ENCODE results near the gene SIDT1. TPM values are rescaled to one million over a fixed set of nuclear protein-coding genes. Genes with fewer than 3 reads are reported as not detected.

The SIDT1 gene
- total and polyA plus RNA-seq, 2 donors (not counting 1 experiment from before 2014, with no cell fraction given): 0.01 TPM; not detected in 1

DNA sequence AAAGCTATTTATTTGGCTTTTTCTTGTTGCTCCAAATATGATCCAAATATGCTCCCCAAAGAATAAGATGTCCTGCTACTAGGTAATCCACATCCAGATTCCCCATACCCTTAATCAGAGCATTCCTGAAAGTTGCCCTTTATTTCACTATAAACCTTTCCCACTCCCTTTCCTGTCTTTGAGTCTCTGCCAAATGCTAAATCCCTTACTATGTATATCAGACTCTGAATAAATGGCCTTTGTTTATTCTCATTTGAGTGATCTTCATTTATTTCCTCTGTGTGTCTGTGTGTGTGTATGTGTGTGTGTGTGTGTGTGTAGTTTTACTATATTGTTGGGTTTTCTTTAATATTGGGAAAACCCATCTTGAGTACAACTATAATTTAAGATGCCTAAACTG lies 10.4 kb upstream of the SIDT1 start:
- DNase-seq (ENCODE audit: low read depth in 2 of 2): no peak
- Histone ChIP-seq H3K4me3 (replicated peaks in 1 of 4; ENCODE audit: control extremely low read depth in 1 of 4, insufficient read depth in 1 of 4, low read depth in 3 of 4, low read length in 4 of 4) (no peak overlapping the region), H3K36me3 (ENCODE audit: control insufficient read depth, insufficient read depth, low read length) (no peaks in the 10 kb centered on the region), H4K20me1 (ENCODE audit: control insufficient read depth, extremely low read depth, insufficient read depth, low read length) (no peaks in the 10 kb centered on the region), H3K79me2 (ENCODE audit: control insufficient read depth, insufficient read depth, low read length) (no peaks in the 10 kb centered on the region), H3K9me3 (ENCODE audit: control insufficient read depth, insufficient read depth, low read depth, low read length) (no peaks in the 10 kb centered on the region), H3K27me3 (ENCODE audit: control insufficient read depth, insufficient read depth, low read length) (no peaks in the 10 kb centered on the region), H3K4me1 (ENCODE audit: control insufficient read depth, extremely low read depth, insufficient read depth, low read length) (no peaks in the 10 kb centered on the region), H2AFZ (ENCODE audit: low read length) (no peak overlapping the region), H3K27ac (ENCODE audit: insufficient read depth, low read length) (no peak overlapping the region), H3K4me2 (ENCODE audit: extremely low read depth, insufficient read depth, low read length) (no peak overlapping the region), H3K9ac (ENCODE audit: insufficient read depth, low read length) (no peak overlapping the region)
- TF ChIP-seq, protein P1, sequence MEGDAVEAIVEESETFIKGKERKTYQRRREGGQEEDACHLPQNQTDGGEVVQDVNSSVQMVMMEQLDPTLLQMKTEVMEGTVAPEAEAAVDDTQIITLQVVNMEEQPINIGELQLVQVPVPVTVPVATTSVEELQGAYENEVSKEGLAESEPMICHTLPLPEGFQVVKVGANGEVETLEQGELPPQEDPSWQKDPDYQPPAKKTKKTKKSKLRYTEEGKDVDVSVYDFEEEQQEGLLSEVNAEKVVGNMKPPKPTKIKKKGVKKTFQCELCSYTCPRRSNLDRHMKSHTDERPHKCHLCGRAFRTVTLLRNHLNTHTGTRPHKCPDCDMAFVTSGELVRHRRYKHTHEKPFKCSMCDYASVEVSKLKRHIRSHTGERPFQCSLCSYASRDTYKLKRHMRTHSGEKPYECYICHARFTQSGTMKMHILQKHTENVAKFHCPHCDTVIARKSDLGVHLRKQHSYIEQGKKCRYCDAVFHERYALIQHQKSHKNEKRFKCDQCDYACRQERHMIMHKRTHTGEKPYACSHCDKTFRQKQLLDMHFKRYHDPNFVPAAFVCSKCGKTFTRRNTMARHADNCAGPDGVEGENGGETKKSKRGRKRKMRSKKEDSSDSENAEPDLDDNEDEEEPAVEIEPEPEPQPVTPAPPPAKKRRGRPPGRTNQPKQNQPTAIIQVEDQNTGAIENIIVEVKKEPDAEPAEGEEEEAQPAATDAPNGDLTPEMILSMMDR (conservative IDR thresholded peaks at IDR 0.05 in 1 of 2, IDR thresholded peaks at IDR 0.05 in 1 of 2; ENCODE audit: low read depth in 1 of 2, low read length in 2 of 2): no peak
- TF ChIP-seq EZH2 (IDR thresholded peaks at IDR 0.05; ENCODE audit: low read length, missing control alignments): no peak

DNA sequence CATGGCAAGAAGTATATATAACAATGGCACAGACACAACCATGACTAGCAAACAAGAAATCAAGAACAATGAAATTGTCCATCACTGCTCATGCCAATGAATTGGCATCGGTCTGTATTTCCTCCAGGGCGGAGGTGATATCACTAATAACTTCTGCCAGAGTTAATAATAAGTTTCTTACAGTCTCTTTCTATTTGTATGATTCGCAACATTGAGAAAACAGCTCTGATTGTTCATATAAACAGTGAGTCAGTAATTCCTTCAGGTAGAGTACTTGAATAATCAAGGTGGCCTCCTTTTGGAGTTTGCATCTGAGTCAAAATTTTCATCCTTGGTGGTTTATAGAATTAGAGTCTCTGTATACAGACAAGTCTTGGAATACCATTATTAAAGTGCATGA lies 9.1 kb upstream of the SIDT1 start:
- no peaks in the 10 kb centered on the region for H3K27me3 ChIP-seq (ENCODE audit: control insufficient read depth, insufficient read depth, low read length)
- H3K36me3 ChIP-seq (ENCODE audit: control insufficient read depth, insufficient read depth, low read length): no peaks in the 10 kb centered on the region
- TF ChIP-seq, protein P1 (conservative IDR thresholded peaks at IDR 0.05 in 1 of 2, IDR thresholded peaks at IDR 0.05 in 1 of 2; ENCODE audit: low read depth in 1 of 2, low read length in 2 of 2): no peak
- no peak for TF ChIP-seq EZH2 (IDR thresholded peaks at IDR 0.05; ENCODE audit: low read length, missing control alignments)
- H4K20me1 ChIP-seq (ENCODE audit: control insufficient read depth, extremely low read depth, insufficient read depth, low read length): no peaks in the 10 kb centered on the region
- no peaks in the 10 kb centered on the region for H3K4me1 ChIP-seq (ENCODE audit: control insufficient read depth, extremely low read depth, insufficient read depth, low read length)
- H3K9me3 ChIP-seq (ENCODE audit: control insufficient read depth, insufficient read depth, low read depth, low read length): no peaks in the 10 kb centered on the region
- no peaks in the 10 kb centered on the region for H3K79me2 ChIP-seq (ENCODE audit: control insufficient read depth, insufficient read depth, low read length)
- no peak for DNase-seq (ENCODE audit: low read depth in 2 of 2)
- no peak overlapping the region for H3K9ac ChIP-seq (ENCODE audit: insufficient read depth, low read length)
- no peak overlapping the region for H2AFZ ChIP-seq (ENCODE audit: low read length)
- no peak overlapping the region for H3K4me2 ChIP-seq (ENCODE audit: extremely low read depth, insufficient read depth, low read length)
- no peak overlapping the region for H3K27ac ChIP-seq (ENCODE audit: insufficient read depth, low read length)
- H3K4me3 ChIP-seq (replicated peaks in 1 of 4; ENCODE audit: control extremely low read depth in 1 of 4, insufficient read depth in 1 of 4, low read depth in 3 of 4, low read length in 4 of 4): no peak overlapping the region

DNA sequence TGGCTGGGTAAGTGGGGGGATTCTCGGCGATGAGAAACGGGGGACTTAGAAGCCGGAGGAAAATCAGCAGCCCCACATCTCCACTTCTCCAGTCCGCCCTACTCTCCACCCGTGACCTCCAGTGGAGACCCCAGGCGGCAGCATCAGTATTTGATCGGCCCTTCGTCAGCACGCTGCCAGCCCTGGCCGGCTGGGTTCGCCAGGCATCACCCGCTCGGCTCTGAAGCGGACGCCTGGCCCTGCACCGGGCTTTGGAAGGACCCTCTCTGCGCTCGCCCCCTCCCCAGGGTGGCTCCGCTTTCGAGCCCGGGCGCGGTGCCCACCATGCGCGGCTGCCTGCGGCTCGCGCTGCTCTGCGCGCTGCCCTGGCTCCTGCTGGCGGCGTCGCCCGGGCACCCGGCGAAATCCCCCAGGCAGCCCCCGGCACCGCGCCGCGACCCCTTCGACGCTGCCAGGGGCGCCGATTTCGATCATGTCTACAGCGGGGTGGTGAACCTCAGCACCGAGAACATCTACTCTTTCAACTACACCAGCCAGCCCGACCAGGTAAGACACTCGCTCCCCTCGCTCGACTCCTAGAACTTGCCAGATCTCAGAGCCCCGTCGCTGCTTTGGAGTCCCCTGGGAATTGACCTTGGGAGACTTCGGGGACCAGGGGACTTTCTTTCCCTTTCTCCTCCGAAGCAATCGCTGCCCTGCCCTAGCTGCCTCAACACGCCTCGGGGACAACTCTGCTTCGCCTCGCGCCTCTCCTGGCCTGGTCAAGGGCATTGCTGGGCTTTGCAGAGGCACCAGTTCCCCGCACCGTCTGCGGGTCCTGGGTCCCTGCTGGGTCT lies 561 bp downstream of the SIDT1 start:
- no peak overlapping the region for H2AFZ ChIP-seq (ENCODE audit: low read length)
- no peaks in the 10 kb centered on the region for H3K36me3 ChIP-seq (ENCODE audit: control insufficient read depth, insufficient read depth, low read length)
- TF ChIP-seq, protein P1 (conservative IDR thresholded peaks at IDR 0.05 in 1 of 2, IDR thresholded peaks at IDR 0.05 in 1 of 2; ENCODE audit: low read depth in 1 of 2, low read length in 2 of 2): peak in 1 of 2 donors; percentile 1
- peak; percentile 53 for TF ChIP-seq EZH2 (IDR thresholded peaks at IDR 0.05; ENCODE audit: low read length, missing control alignments)
- no peak overlapping the region for H3K27ac ChIP-seq (ENCODE audit: insufficient read depth, low read length)
- H3K4me2 ChIP-seq (ENCODE audit: extremely low read depth, insufficient read depth, low read length): peak overlapping the region; percentile 69
- H4K20me1 ChIP-seq (ENCODE audit: control insufficient read depth, extremely low read depth, insufficient read depth, low read length): no peaks in the 10 kb centered on the region
- peaks cover 4% of the 10 kb centered on the region for H3K4me1 ChIP-seq (ENCODE audit: control insufficient read depth, extremely low read depth, insufficient read depth, low read length)
- H3K27me3 ChIP-seq (ENCODE audit: control insufficient read depth, insufficient read depth, low read length): peaks cover 46% of the 10 kb centered on the region
- H3K9me3 ChIP-seq (ENCODE audit: control insufficient read depth, insufficient read depth, low read depth, low read length): no peaks in the 10 kb centered on the region
- peak in 1 of 2 donors; percentile 6 for DNase-seq (ENCODE audit: low read depth in 2 of 2)
- H3K9ac ChIP-seq (ENCODE audit: insufficient read depth, low read length): no peak overlapping the region
- H3K79me2 ChIP-seq (ENCODE audit: control insufficient read depth, insufficient read depth, low read length): no peaks in the 10 kb centered on the region
- peak overlapping the region; percentile 25 to 64 (median 42) for H3K4me3 ChIP-seq (replicated peaks in 1 of 4; ENCODE audit: control extremely low read depth in 1 of 4, insufficient read depth in 1 of 4, low read depth in 3 of 4, low read length in 4 of 4)

All from fibroblast of lung (primary cell).